GM21515 (cell line): ENCODE results near the gene PLAAT4.
"Not testable (repeated sequence)": the region's sequence is repeated elsewhere in the genome, so short reads cannot be mapped to it uniquely, and the experiment has no call there.

Experiments
- ATAC-seq: cut with Tn5 transposase; IDR thresholded peaks from one replicate; pipeline ENCODE4 v1.9.1; 2021; ENCODE audit not compliant: unreplicated experiment

PLAAT4 gene

DNA sequence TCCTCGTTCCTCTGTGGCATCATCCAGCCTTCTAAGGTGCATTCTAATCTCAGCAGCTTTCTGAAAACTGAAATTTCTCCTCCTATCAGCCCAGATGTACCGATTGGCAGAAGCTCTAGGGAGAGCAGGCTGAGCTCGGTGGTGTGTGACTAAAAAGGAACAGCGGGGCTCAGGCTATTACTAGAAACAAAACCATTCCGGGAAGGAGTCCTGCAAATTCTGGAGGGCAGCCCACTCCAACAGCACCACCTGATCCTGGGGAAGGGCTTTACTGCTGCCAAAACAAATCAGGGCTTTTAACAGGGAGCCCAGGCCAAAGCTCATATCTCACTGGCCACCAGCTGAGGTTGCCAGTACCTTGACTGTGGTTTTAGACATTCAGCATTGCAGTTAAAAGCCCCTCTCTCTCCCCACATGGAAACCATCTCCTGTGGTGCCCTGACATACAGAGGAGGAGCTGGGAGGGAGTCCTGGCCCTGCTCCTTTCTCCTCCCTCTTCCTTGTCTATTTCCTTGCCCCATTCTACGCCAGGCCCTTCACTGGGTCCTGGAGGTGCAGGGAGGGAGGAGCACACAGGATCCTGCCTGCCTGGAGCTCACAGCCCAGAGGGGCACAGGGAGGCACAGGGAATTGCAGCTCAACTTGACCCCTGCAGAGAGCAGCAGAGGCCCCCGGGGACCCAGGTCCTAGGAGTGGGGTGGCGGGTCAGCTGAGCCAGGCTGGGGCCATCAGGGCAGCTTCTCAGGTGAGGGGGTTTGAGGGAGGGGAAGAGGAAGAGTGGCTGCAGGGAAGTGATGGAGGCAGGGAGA, 889 bp downstream of the PLAAT4 start:
- no peak for ATAC-seq

DNA sequence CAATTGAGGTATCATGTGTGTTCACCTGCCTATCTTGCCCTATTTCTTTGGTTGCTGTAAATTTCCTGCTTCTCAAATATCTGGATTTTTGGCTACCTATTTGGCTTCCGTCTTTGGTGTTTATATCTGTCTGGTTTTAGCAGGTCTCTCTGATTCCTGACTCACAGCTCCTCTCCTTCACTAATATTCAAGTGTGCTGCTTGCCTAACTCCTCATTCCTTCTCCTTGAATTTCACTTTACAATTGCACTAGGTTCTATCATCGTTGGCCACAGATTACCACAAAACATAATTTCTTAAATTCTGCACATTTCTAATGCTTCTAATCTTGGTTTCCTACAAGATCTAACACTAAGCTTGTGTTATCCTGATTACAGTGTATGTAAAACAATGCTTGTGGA, 5.9 kb downstream of the PLAAT4 start:
- not testable (repeated sequence) for ATAC-seq

DNA sequence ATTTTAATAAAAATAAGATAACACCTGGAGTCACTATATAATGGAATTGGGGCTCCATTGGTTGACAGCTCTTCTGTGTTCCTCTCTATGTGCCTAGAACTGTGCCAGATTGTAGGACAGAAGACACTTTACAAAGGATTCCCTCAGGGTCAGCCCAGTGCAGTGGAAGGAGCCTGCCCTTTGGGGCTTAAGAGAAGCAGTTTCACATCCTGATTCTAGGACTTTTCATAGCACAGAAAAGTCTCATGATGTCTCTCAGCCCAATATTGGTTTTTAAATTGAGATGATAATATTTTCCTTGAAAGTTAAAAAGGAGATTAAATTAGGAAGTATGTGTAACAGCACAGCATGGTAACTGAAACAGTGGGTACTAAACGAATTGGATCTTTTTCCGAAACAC, 7.1 kb downstream of the PLAAT4 start:
- no peak for ATAC-seq

DNA sequence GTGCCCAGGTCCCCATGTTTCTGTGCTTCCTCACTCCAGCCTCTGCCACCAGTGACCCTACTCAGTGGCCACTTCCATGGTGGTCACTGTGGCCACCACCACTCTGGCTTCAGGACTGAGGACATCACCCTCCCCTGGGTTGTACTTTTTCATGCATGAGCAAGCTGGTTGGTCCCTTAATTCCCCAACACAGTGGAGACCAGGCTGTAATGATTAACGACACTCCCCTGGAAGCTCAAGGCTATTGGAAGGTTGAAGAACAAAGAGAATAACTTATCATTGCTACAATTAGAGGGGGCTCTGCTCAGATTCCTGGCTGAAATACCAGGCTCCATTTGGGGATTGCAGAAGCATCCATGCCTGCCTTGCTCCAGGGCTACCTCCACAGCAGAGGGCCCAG, 10.5 kb downstream of the PLAAT4 start:
- ATAC-seq: no peak

DNA sequence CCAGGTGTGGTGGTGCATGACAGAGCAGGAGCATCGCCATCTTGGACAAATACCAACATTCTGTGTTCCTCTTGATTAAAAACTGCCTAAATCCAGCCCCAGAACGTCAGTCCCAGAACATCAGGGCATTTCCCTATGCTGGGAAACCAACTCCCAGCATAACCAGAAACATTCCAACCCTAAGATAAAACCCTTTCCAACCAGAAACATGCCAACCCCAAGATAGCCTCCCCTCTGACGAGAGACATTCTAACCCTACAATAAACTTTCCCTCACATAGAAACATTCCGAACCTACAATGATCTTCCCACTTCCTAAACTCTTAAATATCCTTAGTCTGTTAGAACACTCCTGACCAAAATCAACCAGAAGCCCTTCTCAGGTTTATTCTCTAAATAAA, 11.6 kb downstream of the PLAAT4 start:
- ATAC-seq: no peak

DNA sequence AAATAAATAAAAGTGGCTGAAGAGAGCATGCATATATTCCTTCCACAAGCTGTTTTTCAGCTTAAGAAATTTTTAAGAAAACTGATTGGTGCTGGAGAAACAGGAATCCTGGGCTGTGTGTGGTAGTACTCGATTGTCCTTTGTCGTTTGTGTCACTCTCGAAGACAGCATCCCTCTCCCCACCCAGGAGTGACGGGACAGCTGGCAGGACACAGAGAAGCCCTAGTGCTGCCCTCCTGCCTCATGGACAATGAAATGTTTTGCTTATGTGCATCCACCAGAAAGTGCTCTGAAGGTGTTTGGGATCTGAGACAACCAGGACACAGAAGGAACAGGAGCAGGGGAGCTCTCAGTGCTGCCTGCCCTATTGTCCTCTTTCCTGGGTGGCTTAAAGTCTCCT, 12.8 kb downstream of the PLAAT4 start:
- no peak for ATAC-seq

DNA sequence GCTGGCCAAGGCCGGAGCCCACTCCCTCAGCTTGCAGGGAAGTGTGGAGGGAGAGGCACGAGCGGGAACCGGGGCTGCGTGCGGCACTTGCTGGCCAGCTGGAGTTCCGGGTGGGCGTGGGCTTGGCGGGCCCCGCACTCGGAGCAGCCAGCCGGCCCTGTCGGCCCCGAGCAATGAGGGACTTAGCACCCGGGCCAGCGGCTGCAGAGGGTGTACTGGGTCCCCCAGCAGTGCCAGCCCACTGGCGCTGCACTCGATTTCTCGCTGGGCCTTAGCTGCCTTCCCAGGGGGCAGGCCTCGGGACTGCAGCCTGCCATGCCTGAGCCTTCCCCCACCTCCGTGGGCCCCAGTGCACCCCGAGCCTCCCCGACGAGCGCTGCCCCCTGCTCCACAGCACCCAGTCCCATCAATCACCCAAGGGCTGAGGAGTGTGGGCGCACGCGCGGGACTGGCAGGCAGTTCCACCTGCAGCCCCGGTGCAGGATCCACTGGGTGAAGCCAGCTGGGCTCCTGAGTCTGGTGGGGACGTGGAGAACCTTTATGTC, 13.6 kb downstream of the PLAAT4 start:
- not testable (repeated sequence) for ATAC-seq

DNA sequence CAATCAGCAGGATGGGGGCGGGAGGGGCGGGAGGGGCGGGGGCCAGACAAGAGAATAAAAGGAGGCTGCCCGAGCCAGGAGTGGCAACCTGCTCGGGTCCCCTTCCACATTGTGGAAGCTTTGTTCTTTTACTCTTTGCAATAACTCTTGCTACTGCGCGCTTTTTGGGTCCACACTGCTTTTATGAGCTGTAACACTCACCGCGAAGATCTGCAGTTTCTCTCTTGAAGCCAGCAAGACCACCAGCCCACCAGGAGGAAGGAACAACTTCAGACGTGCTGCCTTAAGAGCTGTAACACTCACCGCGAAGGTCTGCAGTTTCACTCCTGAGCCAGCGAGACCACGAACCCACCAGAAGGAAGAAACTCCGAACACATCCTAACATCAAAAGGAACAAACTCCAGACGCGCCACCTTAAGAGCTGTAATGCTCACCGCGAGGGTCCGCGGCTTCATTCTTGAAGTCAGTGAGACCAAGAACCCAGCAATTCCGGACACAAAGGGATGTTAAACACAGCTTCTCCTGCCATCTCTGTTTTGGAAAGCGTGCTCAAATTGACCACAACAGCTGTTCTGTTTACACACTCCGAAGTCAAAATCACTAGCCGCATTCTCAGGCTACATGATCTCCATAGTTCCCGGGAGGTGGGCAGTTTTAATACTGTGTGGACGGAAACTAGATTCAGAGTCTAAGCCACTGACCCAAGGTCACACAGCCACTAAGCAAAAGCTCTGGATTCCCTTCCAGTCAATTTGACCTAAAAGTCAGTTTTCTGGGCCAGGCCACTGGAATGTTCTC, 14.7 kb downstream of the PLAAT4 start:
- ATAC-seq: no peak

DNA sequence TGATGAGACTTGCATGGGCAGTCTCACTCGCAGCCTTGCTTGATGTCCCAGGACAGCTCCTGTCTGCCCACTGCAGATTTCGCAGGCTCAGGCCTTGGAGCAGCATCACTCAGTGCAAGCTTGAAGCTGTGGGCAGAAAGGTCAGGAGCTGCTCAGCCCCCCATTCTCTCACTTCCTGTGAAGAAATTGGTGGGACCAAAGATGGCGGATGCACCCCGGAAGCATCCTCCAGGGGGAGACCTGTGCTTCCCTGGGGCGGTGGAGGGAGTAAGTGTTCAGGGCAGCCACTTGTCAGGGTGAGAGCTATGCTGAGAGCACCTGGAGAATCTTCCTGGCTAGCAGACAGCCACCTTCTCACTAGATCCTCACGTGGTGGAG, 15.3 kb downstream of the PLAAT4 start:
- ATAC-seq: no peak

DNA sequence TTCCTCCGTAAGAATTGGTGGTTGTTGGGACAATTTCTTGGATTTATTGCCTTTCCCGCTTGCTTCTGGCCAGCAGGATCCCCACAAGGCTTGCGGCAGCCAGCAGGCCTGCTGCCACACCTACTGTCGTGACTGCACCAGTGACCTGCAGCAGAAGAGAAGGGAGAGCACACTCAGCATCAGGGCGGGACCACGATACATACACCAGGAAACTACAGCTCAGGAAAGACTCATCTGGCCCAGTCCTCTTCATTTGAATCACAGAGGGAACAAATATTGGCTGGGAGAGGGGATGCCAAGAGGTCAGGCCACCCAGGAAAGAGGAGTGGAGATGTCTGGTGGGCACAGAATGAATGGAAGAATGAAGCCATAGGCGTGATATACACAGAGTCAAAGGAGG, 16.3 kb downstream of the PLAAT4 start:
- no peak for ATAC-seq

DNA sequence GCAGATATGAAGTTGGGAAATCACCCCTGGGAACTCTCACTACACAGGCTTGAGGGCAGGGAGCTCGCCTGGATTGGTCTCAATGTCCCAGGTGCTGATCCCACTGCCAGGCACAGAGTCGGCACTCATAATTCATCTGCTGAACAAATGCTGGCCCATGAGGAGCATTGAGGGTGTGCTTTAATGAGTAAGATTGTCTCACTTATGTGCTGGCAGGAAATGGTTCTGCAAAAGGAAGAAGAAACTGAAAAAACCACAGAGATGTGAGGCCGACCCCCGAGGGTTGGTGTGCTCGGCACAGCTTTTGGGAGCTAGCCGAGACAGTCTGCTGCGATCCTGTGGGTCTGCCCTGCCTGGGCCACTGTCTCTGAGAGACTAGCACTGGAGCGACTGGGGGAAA, 17.2 kb downstream of the PLAAT4 start:
- peak; percentile 72 for ATAC-seq

DNA sequence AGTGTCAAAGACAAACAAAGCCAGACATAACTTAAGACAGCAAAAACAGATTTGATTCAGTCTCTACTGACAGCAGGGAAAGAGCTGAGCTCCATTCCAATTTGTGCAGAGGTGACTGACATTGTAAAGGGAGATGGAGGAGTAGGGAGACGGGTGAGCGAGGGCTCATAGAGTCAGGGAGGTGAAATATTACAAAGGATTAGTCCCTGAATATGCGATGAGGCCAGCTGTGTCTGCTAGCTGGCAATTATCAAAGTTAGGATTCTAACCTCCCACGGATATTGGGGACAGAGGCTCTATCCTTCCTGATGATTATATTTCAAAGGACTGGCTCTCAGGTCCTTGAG, 18.2 kb downstream of the PLAAT4 start:
- no peak for ATAC-seq

DNA sequence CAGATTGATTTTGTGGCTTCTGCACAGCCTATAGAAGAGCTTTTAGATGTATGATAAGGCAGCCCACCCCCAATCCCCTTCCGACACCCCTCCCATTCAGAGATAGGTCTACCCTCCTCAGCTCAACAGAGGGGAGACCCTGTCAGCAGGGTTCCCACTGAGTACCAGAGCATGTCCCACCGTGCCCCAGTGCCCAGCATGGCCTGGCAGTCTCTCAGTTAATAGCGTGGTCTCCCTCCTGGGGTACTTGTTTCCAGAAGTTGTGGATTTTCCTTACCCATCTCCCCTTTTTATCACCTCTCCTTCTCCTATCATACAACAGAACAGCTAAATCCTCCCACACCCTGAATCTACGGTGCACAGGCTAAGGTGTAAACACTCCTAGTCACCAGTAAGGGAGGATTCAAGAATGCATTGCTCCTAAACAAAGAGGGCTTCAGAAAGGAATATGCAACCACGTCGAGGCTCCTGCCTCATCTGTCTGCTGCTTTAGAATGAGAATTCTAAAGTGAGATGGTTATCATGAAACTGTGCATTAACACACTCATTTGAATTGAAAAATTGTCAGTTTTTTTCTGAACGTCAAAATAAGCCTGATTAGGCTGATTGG, 19.9 kb downstream of the PLAAT4 start:
- no peak for ATAC-seq

DNA sequence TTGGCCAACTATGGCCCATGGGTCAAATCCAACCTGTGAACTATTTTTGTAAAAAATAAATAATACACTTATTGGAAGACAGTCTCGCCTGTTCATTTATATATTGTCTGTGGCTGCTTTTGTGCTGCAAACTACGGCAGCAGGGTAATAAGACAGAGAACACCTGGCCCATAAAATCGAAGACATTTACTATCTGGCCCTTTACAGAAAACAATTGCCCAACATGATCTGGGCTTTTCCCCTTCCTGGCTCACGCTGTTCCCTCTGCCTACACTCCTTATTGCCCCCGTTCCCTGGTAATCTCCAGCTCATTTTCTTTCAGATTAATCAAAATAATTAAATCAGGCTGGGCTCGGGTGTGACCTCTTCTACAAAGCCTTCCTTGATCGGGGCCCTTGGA, 21.0 kb downstream of the PLAAT4 start:
- ATAC-seq: no peak

DNA sequence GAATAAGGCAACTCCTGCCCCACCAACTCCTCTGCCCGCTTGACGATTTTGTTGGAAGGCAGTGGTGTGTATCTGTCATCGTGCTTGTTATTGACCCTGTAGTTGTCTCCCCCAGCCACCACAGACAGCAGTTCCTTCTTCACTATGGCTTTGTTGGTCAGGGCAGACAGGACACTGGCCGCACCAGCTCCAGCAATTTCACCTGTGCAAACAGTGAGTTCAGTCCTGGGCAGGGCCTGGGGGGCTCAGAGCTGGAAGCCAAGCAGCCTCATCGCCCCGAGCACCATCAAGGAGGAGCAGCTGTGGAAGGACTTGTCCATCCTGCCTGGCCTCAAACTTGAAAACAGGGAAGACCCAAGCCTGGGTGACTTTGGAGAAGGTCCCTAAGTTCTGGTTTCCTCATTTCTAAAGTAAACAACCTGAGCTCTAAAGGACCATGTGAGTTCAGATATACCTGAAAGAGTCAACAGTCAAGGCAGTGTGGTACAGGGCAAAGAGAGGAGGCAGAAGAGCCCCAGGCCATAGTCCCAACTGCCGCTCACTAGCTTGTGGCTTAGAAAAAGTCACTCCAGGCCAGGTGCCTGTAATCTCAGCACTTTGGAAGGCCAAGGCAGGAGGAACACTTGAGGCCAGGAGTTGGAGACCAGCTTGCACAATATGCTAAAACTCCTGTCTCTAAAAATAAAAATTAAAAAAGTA, 22.0 kb downstream of the PLAAT4 start:
- ATAC-seq: no peak

DNA sequence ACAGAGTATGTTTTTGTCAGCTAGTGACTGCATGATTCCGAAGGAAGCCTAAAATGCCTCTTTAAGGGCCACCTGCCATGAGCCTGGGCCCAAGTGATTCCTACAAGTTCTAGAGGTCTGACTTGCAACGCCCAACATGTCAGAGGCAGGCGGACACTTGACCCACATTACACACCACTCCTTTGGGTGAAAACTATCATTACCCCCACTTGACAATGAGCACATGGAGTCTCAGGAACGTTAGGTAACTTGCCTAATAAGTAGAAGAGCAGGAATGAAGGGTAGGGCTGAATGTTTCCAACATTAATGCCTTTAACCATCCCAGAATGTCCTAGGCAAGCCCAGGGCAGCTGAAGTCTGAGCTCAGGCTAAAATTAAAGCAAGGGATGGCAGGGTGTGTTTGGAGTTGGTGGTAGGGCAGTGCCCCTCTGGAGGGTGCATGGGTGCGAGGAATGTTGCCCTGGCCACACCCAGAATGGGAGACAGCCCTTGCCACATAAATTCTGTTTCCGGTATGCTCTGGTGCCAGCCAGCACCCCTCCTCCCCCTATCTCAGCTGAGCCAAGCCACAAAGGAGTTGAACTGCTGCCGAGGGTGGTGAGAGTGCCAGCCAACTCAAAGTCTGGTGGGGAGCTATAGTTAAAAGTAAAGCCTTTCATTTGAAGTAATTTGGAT, 24.0 kb downstream of the PLAAT4 start:
- ATAC-seq: no peak

DNA sequence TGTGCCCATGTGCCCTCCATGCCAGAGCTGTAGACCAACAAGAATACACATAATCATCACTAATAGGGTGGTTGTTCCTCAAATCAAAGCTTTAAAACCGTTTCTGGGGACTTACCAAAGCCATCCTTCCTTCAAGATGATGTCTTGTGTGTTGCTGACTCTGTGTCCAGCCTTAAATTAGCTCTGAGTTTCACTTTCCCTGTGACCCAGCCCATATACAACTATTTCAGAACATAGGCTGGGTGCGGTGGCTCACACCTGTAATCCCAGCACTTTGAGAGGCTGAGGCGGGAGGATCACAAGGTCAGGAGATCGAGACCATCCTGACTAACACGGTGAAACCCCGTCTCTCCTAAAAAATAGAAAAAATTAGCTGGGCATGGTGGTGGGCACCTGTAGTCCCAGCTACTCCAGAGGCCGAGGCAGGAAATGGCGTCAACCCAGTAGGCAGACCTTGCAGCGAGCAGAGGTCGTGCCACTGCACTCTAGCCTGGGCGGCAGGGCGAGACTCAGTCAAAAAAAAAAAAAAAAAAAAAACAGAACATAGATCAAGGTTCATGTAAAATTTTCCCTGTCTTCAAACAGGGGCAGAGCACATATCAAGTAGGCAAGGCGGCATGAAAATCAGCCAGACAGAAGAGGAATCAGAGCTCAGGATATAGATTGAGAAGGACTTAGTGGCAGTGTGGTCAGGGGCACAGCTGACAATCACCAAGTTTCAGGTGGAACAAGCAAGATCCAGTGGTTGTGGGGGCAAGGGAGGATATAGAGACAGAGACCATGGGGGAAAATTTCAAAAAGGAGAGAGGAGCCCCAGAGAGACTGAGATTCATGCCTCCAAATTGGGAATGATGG, 26.8 kb downstream of the PLAAT4 start, which contains the start of gene PLAAT2:
Gene PLAAT2, minus strand, starts transcription at position 179 of the 855 bp plus-strand sequence. Its CDS starts 55 bp downstream, at position 124.
- peak; percentile 5 for ATAC-seq

DNA sequence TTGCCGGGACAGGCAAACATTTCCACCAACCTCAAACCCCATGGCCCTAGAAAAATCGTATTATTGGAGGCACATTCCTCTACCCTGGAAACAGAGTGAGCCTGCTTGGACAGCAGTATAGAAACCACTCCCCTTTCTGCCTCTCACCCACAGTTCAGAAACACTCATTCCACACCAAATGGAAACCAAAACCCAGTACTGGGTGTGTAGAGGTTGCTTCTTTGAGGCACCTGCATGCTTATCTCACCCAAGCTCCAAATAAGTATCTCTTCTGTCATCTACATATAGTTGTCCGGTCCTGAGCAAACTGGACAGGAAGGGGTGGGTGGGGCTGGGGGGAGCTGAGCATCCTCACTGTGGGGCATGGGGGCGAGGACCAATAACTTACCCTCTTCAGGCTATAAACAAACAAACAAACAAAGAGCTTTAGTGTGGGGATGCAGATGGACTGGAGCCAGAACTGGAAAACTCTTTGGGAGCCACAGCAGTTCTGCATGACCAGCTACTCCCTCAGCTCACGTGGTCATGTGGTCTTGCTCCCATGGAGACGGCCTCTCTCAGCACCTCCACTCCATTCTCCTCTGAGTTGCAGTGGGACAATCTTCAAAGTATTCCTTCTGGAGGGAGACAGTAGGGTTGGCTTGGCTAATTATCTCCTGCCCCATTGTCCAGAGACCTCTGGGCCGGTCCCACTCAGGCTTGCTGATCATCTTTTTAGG, 27.6 kb downstream of the PLAAT4 start:
- peak; percentile 65 for ATAC-seq

DNA sequence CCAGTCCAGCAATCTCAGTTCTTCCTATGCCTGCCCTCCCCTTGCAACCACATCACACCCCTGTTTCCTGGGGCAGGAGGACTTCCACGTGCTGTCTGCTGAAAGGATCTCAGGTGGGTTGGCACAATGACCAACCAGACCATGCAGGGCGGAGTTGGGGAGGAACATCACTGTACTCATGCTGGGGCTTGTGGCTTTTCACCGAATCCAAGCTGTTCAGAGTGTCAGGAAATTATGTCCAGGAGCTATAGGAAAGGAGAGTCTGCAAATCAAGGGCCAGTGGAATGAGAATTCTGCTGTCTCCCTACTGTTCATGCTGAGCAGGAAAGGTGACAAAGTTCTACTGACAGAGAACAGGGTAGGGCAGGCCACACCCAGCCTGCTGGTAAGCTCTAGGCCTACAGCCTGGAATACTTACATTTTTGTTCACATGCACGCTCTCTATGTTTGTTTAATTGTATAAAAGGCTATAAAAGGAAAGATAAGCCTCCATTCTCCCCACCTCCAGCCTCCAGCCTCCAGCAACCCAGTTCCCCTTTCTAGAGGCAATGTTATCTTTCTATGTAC, 28.3 kb downstream of the PLAAT4 start:
- ATAC-seq: no peak
